ENCODE data around the gene RHBDF2. TPM values are rescaled to one million over a fixed set of nuclear protein-coding genes. Genes with fewer than 3 reads are reported as not detected.

RHBDF2 gene
- total RNA-seq, 1 donor from 2014 or later, result 40.1 TPM

- no peak for DNase-seq (ENCODE audit: low read depth)
These were observed 644 bp upstream of the RHBDF2 start for GRCh38 chr17:76501827-76502307.

- no peak for DNase-seq (ENCODE audit: low read depth)
These were observed 541 bp downstream of the RHBDF2 start for GRCh38 chr17:76500747-76501017.

GRCh38 chr17:76500074-76500746 is 1.0 kb downstream of the RHBDF2 start:
- no peak for DNase-seq (ENCODE audit: low read depth)

DNA sequence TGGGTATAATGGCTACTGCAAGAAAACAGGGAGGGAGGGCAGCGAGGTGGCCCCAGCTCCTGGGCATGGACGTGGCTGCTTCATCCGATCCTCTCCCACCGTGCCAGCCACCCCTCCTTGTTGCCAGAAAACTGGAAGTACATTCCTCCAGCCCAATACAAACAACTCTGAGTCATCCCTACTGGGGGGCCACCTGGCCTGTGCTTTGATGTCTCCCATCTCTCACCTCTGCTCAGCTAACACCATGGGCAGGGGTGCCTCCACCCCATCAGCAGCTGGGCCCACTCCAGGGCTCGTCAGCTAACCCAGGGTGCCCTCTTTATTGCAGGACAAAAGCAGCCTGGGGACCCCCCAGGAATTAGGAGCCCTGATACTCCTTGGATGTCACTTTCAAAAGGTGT is 2.0 kb downstream of the RHBDF2 start:
- peak; percentile 52 for DNase-seq (ENCODE audit: low read depth)

DNA sequence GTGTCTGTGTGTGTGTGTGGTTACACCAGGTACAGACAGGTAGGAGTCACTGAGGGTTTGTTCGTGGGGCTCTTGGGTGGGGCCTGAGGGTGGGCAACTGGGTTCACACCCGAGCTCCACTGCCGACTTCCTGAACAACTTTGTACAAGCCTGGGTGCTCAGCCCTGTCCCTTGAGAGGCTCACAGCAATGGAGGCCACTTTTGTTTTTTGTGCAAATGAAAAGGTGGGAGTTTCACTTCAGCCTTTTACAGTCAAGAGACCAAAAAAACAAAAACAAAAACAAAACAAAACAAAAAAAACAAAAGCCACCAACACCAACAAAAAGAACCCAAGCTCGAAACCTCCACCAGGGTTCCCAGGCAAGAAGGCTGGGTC is 2.4 kb downstream of the RHBDF2 start:
- no peak for DNase-seq (ENCODE audit: low read depth)

GRCh38 chr17:76497979-76498875 is 3.0 kb downstream of the RHBDF2 start:
- peak; percentile 81 for DNase-seq (ENCODE audit: low read depth)

GRCh38 chr17:76497699-76497978 is 3.6 kb downstream of the RHBDF2 start:
- no peak for DNase-seq (ENCODE audit: low read depth)

DNA sequence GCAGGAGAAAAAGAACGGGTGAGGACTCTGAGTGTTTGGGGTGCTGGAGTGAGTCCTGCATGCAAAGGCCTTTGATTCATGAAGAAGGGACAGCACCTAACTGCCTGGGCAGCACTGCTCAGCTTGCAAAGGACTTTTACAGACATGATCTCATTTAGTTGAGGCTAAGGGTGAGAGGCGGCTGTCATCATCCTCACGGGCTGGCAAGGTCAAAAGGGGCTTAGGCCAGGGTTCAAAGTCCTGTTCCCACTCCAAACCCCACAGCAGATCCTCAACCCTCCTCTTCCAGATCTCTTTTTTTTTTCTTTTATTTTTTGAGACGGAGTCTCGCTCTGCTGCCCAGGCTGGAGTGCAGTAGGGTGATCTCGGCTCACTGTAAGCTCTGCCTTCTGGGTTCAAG is 4.8 kb downstream of the RHBDF2 start:
- no peak for DNase-seq (ENCODE audit: low read depth)

- DNase-seq (ENCODE audit: low read depth), result no peak
These were observed 5.4 kb downstream of the RHBDF2 start for GRCh38 chr17:76495663-76496400.

GRCh38 chr17:76493505-76494167 is 7.6 kb downstream of the RHBDF2 start:
- no peak for DNase-seq (ENCODE audit: low read depth)

DNA sequence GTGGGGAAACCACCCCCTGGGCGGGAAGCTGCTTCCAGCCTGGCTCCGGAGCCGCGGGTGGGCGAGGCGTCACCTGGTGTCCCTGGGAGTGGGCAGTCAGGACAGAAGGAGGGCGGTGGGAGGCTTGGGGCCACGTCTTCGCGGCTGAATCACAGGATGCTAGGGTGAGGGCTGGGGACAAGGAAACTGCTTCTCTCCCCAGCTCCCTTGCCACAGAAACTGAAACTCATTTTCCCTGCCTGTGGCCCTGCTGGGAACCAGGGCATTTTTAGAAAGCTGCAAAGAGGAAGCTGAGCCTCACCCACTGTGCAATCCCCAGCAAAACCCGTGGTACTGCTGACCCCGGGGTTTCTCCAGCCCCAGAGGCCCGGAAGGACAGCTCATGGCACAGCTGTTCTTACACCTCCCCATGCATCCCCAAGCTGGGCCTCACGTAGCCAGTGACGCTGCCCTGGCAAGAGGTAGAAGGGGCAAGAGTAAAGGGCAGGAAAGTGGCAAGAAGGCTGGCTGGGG is 8.2 kb downstream of the RHBDF2 start:
- DNase-seq (ENCODE audit: low read depth), result peak; percentile 68

DNA sequence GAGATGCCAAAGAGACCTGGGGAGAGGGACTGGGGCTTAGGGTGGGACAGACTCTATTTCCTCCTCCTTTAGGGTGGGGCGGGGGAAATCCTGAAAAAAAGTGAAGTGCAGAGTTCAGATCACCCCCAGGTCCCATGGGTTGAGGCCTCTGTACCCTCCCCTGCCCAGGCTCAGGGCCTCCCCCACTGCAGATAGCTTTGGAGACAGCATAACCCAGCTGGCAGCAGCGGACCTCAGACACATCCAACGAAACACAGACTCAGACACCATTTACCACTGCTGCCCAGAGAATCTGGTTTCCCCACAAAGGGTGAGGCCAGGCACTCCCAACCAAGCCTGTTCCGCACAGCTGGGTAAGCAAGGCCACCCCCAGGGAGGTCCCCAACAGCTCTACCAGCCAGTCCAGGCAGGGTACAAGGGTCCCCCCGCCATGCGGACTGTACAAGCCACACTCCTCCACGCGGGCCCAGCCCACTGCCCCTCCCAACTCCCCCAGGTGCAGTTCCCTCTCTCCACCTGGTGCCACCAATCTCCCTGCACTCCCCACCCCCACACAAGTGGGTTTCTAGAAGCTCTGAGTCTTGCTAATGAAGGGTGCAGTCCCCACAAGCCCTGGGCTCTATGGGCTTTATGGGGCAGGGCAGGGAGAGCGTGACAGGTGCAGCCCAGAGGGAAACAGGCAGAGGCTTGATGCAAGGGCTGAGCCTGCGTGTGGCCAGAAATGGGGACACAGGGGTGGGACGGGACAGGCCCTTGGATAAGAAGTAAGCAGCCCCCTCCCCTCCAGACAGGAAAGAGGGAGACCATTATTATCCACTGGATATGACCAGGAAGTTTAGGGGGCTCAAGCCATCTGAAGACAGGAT is 8.9 kb downstream of the RHBDF2 start:
- no peak for DNase-seq (ENCODE audit: low read depth)

DNA sequence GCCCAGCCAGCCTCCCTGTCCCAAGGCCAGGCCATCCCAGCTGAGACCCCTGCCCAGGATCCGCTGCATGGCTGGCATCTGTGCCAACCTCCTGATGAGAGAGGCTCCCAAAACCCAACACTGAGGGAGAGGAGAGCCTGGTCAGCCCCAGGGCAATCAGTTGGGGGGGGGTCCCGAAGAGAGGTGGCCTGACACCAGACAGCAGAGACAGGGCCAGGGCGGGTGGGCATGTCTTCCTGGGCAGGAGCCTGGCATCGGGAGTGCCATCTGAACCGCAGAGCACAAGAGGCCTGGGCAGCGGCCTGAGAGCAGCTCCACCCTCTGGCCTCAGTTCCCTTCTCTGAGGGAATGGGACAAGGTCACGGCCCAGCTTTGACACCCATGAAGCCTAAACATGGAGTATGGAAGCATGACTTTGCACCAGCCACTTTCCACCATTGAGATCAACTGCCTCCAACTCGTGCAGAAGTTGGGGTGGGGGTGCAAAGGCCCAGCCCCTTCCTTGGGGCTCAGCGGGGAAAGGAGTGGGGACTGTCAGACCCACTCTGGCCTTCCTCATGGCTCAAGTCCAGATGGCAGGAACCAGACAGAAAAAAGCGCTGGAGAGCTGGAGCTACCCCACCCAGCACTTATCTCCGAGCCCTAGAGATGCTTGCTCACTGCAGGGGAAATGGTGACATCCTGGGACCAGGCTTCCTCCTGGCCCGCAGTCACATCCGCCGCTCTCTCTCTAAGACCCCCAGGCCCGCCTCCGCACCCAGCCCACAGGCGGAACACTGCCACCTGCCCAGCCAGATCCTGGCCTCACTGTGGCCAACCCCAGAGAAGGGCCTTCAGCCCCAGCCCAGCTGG is 9.7 kb downstream of the RHBDF2 start:
- DNase-seq (ENCODE audit: low read depth), result no peak

DNA sequence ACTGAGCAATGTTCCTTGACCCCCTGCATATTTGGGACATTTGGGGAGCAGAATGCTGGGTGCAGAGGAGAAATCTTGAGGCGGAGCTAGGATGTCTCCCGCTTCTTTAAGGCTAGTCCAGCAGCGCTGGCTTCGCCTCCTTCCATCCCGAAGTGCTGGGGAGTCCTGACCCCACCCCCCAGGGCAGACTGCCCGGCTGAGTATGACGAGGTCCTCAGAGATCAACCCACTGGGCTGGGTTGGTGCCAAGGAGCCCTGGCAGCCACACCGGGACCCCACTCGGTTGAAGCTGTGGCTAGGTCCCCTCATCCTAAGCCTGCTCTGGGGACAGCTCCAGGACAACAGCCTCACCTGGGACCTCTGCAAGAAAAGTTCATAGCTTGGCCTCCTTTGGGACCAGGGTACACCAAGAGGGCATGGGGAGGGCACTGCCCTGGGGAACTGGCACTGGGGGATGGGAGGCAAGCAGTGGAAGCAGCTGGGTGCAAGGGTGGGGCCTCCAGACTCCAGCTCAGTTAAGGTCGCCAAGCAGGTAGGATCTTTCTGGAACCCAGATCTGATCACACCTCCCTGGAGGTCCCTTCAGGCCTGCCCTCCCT is 11.0 kb downstream of the RHBDF2 start:
- DNase-seq (ENCODE audit: low read depth), result no peak

DNA sequence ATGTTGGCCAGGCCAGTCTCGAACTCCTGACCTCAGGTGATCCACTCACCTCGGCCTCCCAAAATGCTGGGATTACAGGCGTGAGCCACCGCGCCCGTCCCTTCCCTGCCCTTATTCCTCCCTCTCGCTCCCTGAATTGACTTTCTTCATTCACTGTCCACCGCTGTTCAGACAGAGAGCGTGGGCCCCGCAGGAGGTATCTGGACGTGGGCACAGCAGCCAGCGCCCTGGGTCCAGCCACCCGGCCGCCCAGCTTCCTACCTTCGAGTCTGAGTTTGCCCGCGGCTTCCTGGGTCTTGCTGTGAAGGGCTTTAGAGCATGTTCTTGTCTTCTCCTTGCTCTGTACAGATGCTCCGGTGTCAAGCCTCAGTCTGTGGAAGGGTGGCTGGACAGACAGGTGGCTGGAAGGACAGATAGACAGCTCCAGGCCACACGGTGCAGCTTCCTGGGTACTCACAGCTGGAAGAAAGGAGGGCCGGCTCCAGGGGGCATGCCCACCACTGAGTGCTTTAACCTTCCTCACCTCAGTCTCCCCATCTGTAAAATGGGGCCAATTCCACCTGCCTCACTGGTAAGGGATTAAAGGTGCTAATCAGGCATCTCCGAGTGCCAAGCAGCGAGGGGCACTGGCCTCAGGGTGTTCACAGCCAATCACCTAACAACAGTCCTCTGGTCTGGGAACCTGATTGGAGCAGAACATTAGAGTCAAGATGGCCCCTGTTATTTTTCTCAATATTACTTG is 13.6 kb downstream of the RHBDF2 start:
- DNase-seq (ENCODE audit: low read depth), result no peak

DNA sequence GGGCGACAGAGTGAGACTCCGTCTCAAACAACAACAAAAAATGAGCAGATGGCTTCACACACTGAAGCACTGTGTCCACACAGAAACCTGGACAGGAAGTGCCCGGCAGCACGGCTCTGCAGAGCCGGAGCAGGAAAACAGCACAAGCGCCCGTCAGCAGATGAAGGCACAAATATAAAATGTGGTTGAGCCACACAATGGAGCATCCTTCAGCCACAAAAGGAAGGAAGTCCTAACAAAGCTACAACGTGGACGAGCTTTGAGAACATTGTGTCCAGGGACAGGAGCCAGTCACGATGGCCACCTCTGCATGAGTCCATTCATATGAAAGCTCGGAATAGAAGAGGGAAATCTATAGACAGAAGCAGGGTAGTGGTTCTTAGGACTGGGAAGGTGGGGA is 15.7 kb downstream of the RHBDF2 start:
- DNase-seq (ENCODE audit: low read depth), result no peak

GRCh38 chr17:76484228-76484725 is 16.9 kb downstream of the RHBDF2 start:
- DNase-seq (ENCODE audit: low read depth), result no peak

GRCh38 chr17:76481071-76481655 is 20.1 kb downstream of the RHBDF2 start:
- no peak for DNase-seq (ENCODE audit: low read depth)
